ENCODE data around the gene GABARAPL1.

DNA sequence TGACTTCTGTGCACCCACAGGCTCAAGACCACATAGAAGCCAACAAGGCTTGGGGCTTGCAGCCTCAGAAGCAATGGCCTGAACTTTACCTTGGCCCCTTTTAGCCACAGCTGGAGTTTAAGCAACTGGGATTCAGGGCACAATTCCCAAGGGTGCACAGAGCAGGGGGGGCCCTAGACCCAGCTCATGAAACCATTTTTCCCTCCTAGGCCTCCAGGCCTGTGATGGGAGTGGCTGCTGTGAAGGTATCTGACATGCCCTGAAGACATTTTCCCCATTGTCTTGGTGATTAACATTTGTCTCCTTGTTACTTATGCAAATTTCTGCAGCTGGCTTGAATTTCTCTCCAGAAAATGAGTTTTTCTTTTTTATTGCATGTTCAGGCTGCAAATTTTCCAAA, 21.9 kb downstream of the GABARAPL1 start:
- TF ChIP-seq, protein P1, sequence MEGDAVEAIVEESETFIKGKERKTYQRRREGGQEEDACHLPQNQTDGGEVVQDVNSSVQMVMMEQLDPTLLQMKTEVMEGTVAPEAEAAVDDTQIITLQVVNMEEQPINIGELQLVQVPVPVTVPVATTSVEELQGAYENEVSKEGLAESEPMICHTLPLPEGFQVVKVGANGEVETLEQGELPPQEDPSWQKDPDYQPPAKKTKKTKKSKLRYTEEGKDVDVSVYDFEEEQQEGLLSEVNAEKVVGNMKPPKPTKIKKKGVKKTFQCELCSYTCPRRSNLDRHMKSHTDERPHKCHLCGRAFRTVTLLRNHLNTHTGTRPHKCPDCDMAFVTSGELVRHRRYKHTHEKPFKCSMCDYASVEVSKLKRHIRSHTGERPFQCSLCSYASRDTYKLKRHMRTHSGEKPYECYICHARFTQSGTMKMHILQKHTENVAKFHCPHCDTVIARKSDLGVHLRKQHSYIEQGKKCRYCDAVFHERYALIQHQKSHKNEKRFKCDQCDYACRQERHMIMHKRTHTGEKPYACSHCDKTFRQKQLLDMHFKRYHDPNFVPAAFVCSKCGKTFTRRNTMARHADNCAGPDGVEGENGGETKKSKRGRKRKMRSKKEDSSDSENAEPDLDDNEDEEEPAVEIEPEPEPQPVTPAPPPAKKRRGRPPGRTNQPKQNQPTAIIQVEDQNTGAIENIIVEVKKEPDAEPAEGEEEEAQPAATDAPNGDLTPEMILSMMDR (IDR thresholded peaks at IDR 0.05): no peak
- no peak for TF ChIP-seq EP300 (IDR thresholded peaks at IDR 0.05)
